HPDE6-E6E7 (cell line): ENCODE results near the gene DLGAP5.

ENCODE experiments used
- DNase-seq: peaks from one replicate; pipeline ENCODE4 v3.0.0; 2011; ENCODE audit warnings: missing footprints; ENCODE audit errors: extremely low spot score

DLGAP5 gene

GRCh38 chr14:55191203-55192053 lies at the start of gene DLGAP5:
Gene DLGAP5, minus strand, starts transcription at chr14:55191585. Its CDS starts 2,406 bp downstream, at chr14:55189179.
- peak; percentile 97 for DNase-seq

GRCh38 chr14:55240526-55241178 lies 49.3 kb upstream of the DLGAP5 start:
- no peak for DNase-seq

- DNase-seq = no peak
Measured at GRCh38 chr14:55239320-55239719, 47.9 kb upstream of the DLGAP5 start.

GRCh38 chr14:55238019-55238680 lies 46.8 kb upstream of the DLGAP5 start:
- DNase-seq = no peak

GRCh38 chr14:55233591-55233990 lies 42.2 kb upstream of the DLGAP5 start:
- DNase-seq = no peak

- no peak for DNase-seq
Measured at GRCh38 chr14:55228261-55228660, 36.9 kb upstream of the DLGAP5 start.

GRCh38 chr14:55223364-55223763 lies 32.0 kb upstream of the DLGAP5 start:
- no peak for DNase-seq

- no peak for DNase-seq
Measured at GRCh38 chr14:55221968-55222367, 30.6 kb upstream of the DLGAP5 start.

GRCh38 chr14:55221186-55221585 lies 29.8 kb upstream of the DLGAP5 start:
- DNase-seq = peak; percentile 15

- DNase-seq = no peak
Measured at GRCh38 chr14:55220230-55220629, 28.8 kb upstream of the DLGAP5 start.

- DNase-seq = no peak
Measured at GRCh38 chr14:55212634-55213033, 21.2 kb upstream of the DLGAP5 start.

GRCh38 chr14:55207832-55208231 lies 16.4 kb upstream of the DLGAP5 start:
- DNase-seq = no peak

- no peak for DNase-seq
Measured at GRCh38 chr14:55206175-55206693, 14.8 kb upstream of the DLGAP5 start.

GRCh38 chr14:55201219-55202101 lies 10.1 kb upstream of the DLGAP5 start:
- DNase-seq = no peak

GRCh38 chr14:55200651-55201050 lies 9.3 kb upstream of the DLGAP5 start:
- no peak for DNase-seq

GRCh38 chr14:55198749-55199148 lies 7.4 kb upstream of the DLGAP5 start:
- DNase-seq = no peak

GRCh38 chr14:55194656-55195355 lies 3.4 kb upstream of the DLGAP5 start:
- DNase-seq = no peak

- DNase-seq = no peak
Measured at GRCh38 chr14:55192054-55192621, 753 bp upstream of the DLGAP5 start.

- no peak for DNase-seq
Measured at GRCh38 chr14:55190906-55191202, 531 bp downstream of the DLGAP5 start.

- no peak for DNase-seq
Measured at GRCh38 chr14:55188686-55189295, 2.6 kb downstream of the DLGAP5 start.
